Measurements from ENCODE around the gene HOTAIR.
A peak's percentile ranks its signal among the peaks of the same experiment; 100 is the strongest.

The HOTAIR gene

DNA sequence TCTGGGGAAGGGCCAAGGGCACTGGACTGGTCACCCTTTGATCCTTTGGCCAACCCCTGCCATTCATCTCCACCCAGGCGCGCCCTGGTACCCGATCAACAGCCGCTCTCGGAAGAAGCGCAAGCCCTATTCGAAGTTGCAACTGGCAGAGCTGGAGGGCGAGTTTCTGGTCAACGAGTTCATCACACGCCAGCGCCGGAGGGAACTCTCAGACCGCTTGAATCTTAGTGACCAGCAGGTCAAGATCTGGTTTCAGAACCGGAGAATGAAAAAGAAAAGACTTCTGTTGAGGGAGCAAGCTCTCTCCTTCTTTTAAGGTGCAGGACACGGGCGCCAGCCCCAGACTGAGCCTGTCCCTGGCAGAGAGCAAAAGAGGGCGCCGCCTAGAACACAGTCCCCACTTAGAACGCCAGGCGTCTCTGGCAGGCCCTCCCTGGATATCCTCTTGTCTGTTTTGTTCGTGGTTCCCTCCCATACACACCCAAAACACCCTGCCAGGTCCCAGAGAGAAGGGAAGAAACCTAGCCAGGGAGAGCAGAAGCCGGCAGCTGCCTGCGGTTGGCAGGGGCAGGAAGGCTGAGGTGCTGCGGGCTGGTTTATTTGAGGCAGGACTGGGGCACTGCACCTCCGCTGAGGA is 18.4 kb downstream of the HOTAIR start:
- peak; percentile 26 for DNase-seq

DNA sequence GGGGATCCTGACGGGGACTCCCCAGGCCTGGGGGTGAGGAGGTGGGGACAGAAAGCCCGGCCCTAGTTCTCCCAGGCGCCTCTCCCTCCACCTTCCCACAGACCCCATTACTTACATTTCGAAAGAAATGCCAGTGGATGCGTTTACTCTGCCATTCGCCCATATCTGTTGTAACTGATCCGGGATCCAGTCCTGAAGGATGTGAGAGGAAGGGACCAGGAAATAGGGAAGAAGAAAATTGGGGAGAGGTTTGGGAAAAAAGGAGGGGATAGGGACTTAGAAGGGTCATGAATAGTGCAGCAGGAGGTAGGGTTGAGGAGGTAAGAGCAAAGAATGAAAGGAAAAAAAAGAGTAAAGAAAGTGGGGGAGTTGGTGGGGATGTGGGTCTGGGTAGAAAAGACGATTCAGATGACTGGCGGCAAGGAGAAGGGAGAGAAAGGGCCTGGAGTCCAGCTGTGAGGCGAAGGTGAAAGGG is 18.9 kb downstream of the HOTAIR start:
- no peak for DNase-seq

DNA sequence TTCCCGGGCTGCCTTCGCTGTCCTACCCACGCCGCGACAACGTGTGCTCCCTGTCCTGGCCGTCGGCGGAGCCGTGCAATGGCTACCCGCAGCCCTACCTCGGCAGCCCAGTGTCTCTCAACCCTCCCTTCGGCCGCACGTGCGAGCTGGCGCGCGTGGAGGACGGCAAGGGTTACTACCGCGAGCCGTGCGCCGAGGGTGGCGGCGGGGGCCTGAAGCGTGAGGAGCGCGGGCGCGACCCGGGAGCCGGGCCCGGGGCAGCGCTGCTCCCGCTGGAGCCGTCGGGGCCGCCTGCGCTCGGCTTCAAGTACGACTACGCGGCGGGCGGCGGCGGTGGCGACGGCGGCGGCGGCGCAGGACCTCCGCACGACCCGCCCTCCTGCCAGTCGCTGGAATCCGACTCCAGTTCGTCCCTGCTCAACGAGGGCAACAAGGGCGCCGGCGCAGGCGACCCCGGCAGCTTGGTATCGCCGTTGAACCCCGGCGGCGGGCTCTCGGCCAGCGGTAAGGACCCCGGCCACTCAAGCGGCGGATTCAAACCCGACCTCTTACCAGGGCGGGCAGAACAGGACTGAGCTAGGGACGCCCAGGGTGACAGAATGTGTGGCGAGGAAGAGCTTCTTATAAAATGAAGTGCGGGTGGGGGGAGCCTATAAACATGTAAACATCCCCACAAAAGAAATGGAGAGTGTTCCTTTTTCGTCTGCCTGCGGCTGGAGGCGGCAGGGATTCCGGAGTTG is 19.5 kb downstream of the HOTAIR start:
- no peak for DNase-seq

DNA sequence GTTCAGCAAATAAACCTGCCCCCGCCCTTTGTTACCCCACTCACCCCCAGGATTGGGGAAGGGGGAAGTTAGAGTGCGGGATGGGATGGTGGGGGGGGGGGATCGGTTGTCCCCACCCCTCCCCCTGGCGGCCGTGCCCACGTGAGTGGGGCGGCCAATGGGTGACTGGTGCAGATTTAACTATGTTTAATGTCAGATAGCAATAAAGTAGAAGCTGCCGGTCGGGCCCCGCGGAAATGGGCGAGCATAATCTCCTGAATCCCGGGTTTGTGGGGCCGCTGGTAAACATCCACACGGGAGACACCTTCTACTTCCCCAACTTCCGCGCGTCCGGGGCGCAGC is 20.1 kb downstream of the HOTAIR start, which contains the start of gene HOXC12:
HOXC12 (plus strand) TSS at position 210 of the 342 bp plus-strand sequence; CDS start at position 237, 27 bp downstream.
- DNase-seq: no peak

DNA sequence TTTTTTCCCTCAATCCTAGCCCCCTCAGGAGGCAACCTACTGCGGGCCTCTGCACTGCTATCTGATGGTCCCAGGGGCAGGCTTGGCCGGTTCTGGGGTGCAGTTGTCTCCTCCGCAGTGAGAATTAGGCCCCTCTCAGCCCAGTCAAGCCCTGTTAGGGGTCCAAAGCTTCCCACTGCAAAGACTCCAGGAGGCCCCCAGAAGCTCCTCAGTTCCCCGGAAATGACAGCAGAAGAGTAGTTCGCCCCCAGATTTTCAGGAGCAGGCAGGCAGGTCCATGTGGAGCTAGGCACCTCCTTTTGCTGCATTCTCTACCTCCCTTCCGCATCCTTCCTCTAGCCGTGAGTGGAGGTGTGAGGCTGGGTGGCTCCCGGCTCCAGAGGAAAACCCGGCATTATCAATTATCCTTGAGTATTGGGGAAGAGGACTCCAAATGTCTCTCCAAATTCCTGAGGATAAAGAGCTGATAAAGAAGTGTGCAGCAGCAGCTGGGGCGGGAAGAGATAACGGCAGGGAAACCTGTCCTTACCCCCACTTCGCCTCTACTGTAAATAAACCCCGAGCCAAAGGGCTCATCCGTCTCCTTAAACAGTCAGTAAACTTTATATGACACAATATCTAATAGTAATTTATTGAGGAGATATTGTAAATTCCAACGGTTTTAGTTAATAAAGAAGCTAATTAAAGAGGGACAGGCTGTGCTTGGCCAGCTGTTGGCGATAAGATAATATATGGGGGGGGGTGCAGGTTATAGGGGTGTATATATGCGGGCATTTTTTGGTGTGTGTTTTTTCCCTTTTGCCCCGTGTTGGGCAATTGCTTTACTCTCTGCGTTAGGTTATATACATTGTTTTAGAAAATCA is 20.7 kb downstream of the HOTAIR start:
- DNase-seq: no peak

DNA sequence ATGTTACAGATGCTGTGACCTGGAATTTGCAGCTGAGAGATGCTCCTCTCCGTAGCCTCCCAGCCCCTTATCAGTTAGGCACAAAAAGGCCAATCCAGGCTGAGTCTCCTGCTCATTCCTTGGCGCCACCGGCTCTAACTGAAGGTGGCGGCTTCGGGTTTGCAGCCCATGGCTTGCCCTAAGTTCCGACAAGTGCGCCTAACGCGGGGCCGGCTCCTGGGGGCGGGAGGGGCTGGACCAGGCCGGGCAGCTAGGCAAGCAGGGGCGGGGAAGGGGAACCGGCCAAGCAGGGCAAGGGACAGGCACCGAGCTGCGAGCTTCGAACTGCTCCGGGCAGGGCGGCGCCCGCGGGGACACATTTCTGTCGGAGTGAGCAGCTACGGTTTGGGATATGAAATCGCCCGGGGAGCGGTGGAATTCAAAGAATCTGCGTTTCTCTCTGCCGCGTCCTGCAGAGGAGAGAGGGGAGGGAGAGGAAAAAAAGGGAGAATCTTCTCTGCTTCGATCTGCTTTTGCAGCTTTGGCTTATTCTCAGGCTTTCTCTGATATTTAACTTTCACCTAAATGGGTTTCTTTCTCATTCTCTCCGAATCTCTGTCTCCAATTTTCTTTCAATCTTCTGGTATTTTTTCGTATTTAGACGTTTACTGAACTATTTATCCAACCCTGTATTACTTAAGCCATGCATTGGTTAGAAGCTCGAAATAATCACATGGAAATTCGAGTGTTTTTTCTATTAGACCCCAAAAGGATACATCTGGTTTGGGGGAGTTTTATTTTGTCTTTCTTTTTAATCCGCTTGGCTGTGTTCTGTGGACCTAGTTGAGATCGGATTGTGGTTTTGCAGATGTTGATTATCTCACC is 21.7 kb downstream of the HOTAIR start:
- DNase-seq: no peak

DNA sequence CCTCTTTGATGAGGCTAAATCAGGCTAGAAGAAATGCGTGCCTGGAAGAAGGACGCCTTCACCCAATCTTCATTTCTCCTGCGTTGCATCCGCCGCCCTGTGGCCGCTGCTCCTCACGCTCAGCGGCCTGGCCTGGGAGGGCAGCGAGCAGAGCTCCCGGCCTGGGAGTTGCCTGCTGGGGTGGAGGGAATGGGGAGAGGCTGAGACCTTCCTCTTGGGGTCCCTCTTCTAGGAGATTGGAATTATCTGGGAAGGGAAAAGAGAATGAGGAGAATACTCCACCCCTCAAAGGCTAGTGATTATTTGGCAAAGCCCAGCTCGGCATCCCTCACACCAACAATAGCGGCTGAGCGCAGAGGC is 22.4 kb downstream of the HOTAIR start:
- DNase-seq: no peak

DNA sequence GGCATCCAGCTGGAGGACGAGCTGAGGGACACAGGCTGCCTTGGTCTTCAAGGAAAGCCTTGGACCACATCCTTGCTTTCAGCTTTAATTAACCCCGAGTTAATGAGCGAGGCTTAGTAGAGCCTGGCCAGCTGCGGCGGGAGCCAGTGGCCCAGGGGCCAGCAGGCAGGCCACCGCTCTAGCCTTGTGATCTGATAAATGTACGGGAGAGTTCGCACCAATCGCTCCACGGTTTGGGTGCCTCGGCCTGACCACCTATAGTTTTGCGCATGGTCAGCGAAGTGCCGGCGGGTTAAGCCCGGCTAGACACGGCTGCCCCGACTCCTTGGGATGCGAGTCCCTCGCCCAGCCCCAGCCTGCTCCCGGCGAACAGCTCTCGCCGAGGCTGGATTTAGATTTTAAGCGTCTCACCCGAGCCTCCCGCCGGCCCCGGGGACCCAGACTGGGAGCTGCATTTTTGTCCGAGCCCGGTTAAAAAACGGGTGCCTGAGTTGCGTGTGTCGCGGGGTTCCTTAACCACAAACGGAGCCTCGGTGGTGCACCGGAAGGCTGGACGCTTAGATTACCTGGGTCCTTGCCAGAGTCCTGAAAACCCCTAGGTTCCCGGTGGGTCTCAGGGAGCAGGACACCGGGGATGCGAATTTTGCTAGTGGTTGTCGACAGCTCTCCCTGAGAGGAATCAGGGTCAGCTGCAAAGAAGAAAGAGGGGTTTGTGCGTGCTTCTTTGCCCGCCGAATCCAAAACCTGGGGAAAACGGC is 23.0 kb downstream of the HOTAIR start:
- no peak for DNase-seq

DNA sequence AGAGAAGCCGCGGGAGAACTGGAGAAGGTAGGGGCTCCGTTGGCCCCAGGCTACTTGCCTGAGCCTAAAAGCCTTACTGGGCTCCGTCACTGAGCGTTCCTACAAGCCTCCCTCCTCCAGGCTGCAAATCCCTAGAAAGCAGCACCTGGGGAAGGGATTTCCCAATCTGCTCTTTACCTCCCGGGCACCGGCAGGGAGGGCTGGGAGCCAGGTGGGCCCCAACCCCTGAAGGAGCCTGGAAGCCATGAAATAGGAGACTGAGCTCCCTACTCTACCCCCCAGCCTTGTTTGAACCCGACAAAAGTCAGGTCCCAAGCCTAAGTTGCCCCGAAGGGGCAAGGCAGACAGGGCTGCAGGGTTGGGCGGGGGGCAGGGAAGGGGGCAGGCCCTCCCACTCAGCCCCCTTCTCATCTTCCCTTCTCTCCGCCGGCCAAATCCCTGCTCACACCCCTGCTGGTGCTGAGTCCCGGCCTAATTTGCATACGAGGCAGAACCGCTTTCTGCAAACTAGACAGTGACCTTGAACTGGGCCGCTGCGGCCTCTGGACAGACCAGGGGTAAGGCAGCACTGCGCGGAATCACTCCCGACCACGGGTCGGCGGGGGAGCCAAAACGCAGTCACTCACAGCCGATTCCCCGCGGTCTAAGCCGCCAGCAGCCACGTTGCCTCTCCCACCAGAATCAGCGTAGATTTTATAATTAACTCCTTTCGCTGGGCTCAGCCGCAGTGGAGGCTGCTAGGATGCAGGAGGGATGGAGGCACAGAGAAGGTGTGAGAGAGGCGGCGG is 23.8 kb downstream of the HOTAIR start:
- no peak for DNase-seq

DNA sequence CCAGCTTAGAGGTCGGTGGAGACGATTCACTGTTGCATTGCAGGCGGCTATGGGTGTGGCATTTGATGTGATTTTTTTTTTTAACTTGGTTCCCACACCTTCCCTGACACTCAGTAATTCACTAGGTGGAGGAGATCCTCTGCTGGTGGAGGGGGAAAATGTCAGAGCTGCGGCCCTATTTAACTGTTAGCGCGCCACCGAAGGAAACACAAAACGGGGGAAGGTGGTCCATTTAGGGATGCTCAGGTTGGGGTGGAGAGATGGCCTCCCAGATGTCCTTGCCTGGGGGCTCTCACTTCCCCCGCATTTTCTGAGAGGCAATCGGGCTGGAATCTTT is 24.3 kb downstream of the HOTAIR start:
- DNase-seq: no peak

DNA sequence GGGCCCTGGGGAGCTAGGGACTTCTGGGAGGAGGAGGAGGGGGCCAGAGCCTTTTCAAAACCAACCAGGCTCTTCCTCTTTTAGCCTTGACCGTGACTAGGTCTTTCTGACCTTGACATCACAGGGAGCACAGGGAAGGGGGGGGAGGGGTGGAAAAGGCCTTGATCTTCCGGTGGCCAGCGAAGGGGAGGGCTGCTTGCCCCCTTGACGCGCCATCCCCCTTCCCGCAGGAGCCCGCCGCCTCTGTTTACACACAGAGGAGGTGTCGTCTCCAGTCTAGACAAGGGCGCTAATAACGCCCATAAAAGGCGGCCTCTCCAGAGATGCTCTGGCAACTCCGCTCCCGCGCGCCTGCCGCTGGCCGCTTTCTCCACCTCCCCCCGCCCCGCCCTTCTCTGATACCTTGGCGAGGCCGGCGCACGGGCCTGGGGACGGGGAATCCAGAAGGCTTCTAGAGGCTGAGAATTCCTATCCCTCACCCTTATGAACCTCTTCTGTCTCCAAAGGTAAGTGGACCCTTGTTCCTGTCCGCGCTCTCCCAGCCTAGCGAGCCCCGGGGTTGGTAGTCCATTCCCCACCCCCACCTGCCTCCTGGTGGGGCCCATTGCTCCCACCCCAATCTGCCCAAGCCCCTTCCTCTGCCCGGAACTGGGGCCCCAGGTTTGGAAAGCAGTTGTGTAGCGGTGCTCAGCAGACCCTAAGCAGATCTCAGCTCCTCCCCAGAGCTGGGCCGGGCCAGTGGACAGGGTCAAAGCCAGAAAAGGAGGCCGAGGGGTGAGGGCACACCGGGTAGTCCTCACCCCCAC is 24.9 kb downstream of the HOTAIR start:
- DNase-seq: no peak

DNA sequence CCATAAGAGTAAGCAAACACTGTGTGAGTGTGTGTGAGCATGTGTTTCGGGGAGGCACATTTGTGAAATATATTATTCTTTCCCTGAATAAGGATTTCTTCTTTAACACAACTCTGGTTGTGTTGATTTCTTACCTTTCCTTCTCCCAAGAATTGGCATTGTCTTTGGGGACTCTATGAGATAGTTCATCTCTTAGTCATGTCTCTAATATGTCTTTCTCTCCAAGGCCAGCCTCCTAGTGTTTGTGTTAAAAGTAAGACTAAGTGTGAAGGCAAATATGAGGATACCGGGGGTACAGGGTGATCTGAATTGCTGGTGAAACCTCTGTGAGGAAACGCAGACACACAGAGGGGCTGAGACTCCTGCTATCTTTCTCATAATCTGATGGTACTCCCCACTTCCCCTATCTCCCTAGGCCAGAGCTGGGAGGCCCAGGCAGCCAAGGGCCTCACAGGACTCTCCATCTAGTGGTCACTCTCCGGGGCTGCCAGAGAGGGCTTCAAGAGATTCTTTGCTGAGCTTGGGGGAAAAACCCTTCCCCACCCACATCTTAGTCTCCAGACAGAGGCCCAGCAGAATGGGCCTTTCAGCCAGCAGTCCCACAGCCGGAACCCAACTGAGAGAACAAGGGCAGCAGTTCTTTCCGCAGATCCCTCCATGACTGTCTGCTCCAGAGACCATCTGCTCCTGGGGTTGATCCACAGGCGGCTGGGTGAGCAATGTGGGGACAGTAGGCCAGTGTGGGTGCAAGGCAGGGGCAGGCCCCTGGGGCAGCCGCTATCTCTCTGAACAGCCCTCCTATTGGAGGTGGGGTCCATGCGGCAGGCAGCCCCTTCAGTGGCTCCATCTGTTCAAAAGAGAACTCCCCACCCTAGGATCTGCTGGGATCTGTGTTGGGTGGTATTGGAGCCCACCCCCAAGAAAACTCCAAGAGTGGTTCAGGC is 25.8 kb downstream of the HOTAIR start:
- DNase-seq: no peak

DNA sequence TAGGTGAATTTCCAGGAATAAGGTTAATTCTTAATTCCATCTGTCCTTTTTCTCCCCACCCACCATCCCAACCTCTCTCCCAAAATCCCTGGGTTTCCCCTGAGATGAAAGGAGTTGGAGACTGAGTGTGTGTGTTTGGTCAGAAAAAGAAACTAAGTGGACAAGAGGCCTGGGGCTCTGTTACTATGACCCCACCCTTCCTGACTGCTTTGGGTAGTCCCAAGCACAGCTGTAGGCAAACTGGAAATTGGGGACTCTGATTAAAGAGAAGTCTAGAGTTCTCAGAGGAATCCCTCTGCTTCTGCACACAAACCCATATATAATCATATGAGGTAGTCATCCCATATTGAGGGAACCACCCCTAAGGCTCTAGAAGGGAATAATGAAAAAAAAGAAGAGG is 27.0 kb downstream of the HOTAIR start:
- no peak for DNase-seq

DNA sequence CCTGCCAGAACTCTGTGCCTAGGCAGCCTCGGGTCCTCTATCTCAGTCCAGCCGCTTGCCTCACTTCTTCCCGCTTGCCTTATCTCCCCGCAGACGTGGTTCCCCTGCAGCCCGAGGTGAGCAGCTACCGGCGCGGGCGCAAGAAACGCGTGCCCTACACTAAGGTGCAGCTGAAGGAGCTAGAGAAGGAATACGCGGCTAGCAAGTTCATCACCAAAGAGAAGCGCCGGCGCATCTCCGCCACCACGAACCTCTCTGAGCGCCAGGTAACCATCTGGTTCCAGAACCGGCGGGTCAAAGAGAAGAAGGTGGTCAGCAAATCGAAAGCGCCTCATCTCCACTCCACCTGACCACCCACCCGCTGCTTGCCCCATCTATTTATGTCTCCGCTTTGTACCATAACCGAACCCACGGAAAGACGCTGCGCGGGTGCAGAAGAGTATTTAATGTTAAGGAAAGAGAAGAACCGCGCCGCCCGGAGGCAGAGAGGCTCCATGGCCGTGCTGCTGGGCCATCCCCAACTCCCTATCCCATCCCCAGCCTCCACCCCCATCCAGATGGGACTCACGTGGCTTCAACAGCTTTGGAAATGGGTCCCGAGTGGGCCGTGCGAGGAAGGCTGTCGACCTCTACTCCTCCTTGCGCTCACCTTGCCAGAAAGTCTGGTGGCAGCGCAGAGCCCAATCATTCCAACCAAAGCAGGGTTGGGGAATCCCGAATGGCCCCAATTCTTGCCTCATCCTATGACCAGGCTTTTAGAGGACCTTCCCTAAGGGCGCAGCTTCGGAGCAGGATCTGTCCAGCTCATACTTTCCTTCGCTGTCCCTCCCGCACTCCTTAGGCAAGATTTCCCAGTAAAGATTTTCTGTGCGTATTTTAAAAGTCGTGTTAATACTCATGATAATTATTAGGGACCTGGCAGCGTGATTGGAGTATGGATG is 29.6 kb downstream of the HOTAIR start:
- no peak for DNase-seq

DNA sequence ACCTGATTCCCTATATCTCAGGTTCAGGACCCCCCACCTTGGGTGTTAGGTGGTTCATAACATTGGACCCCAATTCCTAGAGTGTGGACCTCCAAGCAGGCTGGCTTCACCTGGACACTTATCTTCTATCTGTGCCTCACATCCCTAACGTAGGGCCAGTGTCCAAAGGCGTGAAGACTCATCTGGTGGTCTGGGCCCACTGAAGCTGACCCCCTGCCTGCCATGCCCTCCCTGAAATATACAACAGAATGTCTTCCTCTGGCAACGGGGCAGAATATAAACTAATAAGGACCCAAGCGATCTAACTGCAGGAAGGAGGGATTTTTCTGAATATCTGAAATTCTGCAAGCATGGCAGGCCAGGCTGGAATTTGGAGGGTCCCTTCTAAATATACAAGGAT is 30.5 kb downstream of the HOTAIR start:
- no peak for DNase-seq

DNA sequence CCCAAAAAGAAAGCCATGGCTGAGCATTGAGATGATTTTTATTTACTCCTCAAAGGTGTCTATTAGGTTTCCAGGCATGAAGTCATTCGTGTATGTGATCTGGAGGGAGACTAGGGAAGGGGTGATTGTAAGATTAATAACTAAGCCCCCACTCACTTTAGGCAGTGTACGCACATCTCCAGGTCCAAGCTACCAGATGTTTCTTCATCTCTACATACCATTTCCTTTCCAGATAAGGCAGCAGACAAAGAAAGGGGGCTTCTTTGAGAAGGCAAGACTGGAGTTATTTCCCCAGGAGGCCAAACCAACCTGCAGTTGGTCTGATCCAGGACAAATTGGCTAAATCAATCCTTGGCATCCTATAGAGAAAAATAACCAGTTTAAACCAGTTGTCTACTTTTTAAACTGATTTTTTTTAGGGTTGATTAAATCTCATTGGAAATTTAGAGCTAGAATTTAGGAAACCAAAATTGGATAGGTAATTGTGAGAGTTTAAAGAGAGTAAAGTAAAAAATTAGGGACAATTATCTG is 32.2 kb downstream of the HOTAIR start:
- DNase-seq: no peak

DNA sequence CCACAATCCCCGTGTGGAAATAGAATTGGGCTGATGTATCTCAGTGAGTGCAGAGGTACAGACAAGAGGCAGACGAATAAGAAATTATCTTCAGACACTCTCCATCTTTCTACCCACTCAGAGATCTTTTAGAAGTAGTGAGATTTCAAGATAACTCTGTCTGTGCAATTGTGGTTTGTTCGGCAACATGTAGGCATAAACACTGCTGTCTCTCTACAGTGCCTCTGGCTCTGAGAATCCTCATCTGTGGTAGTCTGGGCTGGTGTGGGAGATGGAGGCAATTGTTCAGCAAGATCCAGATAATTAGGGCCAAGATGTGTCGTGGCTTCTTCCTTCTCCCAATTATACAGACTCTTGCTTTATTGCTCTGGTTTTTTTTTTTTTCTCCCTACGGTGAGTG is 33.0 kb downstream of the HOTAIR start:
- DNase-seq: no peak

DNA sequence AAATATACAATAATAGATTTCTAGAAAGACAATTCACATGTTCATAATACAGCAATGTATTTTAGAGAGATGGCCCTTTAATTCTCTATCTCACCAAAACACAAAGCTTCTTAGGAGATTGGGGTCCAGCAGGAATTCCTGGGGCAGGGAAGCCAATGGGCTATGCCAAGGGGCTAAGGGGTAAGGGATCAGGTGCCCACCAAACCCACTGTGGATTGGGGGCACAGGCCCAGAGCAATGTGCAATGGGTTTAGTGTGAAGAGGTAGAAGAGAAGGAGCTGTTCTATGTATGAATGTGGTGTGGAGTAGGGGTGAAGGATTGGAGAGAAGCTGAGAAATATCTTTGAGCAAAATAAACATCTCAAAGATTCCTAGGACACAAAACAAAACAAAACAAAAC is 33.6 kb downstream of the HOTAIR start:
- DNase-seq: no peak
